ENCODE data around the gene CLPTM1L.

DNA sequence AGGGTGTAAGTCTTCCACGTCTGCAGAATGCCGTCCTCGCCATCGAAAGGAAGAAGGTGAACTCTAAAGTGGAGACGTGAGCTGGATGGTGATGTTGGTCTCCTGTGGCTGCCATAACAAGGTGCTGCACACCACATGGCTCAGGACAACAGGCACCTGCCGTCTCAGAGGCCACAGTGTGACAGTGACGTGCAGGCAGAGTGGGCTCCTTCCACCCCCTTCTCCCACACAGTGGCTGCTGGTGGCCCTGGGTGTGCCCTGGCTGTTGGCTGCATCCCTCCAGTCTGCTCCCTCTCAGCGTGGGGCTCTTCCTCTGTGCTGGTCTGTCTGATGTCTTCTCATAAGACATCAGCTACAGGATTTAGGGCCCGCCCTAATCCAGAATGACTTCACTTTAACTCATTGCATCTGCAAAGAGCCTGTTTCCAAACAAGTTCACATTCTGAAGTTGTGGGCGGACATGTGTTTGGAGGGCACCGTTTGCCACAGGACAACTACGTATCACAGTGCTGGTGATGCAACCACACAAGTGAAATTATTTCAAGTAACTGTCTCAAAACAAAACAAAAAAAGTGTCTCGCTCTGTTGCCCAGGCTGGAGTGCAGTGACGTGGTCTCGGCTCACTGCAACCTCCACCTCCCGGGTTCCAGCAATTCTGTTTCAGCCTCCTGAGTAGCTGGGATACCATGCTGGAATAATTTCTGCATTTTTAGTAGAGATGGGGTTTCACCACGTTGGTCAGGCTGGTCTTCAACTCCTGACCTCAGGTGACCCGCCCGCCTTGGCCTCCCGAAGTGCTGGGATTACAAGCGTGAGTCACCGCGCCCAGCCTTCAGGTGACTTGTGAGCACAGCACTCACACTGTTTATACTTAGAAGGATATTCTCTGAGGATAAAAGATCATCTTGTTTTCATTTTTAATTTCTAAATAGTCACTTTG is 31.2 kb upstream of the CLPTM1L start:
- TF ChIP-seq EP300 (IDR thresholded peaks at IDR 0.05) (no peak), POLR2A (IDR thresholded peaks at IDR 0.05) (no peak)
- TF ChIP-seq, protein P1, sequence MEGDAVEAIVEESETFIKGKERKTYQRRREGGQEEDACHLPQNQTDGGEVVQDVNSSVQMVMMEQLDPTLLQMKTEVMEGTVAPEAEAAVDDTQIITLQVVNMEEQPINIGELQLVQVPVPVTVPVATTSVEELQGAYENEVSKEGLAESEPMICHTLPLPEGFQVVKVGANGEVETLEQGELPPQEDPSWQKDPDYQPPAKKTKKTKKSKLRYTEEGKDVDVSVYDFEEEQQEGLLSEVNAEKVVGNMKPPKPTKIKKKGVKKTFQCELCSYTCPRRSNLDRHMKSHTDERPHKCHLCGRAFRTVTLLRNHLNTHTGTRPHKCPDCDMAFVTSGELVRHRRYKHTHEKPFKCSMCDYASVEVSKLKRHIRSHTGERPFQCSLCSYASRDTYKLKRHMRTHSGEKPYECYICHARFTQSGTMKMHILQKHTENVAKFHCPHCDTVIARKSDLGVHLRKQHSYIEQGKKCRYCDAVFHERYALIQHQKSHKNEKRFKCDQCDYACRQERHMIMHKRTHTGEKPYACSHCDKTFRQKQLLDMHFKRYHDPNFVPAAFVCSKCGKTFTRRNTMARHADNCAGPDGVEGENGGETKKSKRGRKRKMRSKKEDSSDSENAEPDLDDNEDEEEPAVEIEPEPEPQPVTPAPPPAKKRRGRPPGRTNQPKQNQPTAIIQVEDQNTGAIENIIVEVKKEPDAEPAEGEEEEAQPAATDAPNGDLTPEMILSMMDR (IDR thresholded peaks at IDR 0.05), result no peak

All from tibial nerve (tissue), 4 donors.